ENCODE results near the gene PRSS58.

Gene PRSS58

GRCh38 chr7:142279601-142280000, 21.7 kb upstream of the PRSS58 start:
- Histone ChIP-seq H3K27ac (ENCODE audit: low read depth, low read length) (no peak overlapping the region), H3K36me3 (ENCODE audit: control insufficient read depth, low read length) (no peaks in the 10 kb centered on the region), H3K4me3 (ENCODE audit: low read length) (no peak overlapping the region), H3K79me2 (ENCODE audit: control insufficient read depth, low read length) (no peaks in the 10 kb centered on the region), H3F3A (ENCODE audit: control insufficient read depth, insufficient read depth) (no peaks in the 10 kb centered on the region), H3K9me2 (replicated peaks; ENCODE audit: control insufficient read depth, low read length) (no peaks in the 10 kb centered on the region), H4K20me1 (ENCODE audit: control insufficient read depth, insufficient read depth, low read depth, low read length) (no peaks in the 10 kb centered on the region), H3K4me2 (ENCODE audit: low read length) (no peak overlapping the region), H3K9me3 (ENCODE audit: control insufficient read depth, insufficient read depth, low read length) (no peaks in the 10 kb centered on the region), H3K27me3 (ENCODE audit: control insufficient read depth, low read length) (peaks cover 9% of the 10 kb centered on the region), H3K4me1 (ENCODE audit: control insufficient read depth, low read length) (no peaks in the 10 kb centered on the region)
- TF ChIP-seq CTCF (IDR thresholded peaks at IDR 0.05; ENCODE audit: low read depth, low read length, poor library complexity, severe bottlenecking) (no peak), EZH2phosphoT487 (IDR thresholded peaks at IDR 0.05; ENCODE audit: borderline replicate concordance, low read length) (no peak)

DNA sequence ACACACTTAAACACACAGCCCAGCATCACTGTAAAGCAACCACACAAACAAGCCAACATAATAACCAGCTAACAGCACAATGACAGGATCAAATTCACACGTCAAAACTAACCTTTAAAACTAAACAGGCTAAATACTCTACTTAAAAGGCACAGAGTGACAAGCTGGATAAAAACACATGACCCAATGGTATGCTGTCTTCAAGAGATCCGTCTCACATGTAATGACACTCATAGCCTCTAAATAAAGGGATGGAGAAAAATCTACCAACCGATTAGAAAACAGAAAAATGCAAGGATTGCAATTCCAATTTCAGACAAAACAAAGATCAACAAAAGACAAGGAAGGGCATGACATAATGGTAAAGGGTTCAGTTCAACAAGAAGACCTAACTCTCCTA, 17.2 kb upstream of the PRSS58 start:
- H3K9me3 ChIP-seq (ENCODE audit: control insufficient read depth, insufficient read depth, low read length), result no peaks in the 10 kb centered on the region
- no peak overlapping the region for H3K4me2 ChIP-seq (ENCODE audit: low read length)
- H3K4me3 ChIP-seq (ENCODE audit: low read length), result no peak overlapping the region

DNA sequence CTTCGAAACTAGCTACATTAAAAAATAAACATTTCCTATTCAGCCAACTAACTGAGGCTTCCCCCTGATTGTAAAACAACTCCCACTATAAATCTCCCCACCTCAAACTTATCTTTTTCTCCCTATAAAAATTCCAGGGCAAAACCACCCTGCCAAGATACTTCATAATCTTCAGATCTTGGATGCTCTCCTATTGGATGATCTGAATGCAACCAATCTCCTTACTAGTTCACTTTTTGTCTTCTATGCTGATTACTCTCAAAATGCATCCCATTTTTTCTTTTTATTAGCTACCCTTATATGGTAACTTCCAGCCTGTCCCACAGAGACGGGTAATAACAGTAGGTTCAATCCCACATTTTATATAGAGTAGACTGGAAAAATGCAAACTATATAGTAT, 15.0 kb upstream of the PRSS58 start:
- Histone ChIP-seq H3K4me1 (ENCODE audit: control insufficient read depth, low read length) (no peaks in the 10 kb centered on the region), H3K9me3 (ENCODE audit: control insufficient read depth, insufficient read depth, low read length) (no peaks in the 10 kb centered on the region), H3K4me2 (ENCODE audit: low read length) (no peak overlapping the region), H3K79me2 (ENCODE audit: control insufficient read depth, low read length) (no peaks in the 10 kb centered on the region), H3K27ac (ENCODE audit: low read depth, low read length) (no peak overlapping the region), H4K20me1 (ENCODE audit: control insufficient read depth, insufficient read depth, low read depth, low read length) (no peaks in the 10 kb centered on the region), H3K36me3 (ENCODE audit: control insufficient read depth, low read length) (no peaks in the 10 kb centered on the region), H3K9me2 (replicated peaks; ENCODE audit: control insufficient read depth, low read length) (no peaks in the 10 kb centered on the region), H3F3A (ENCODE audit: control insufficient read depth, insufficient read depth) (no peaks in the 10 kb centered on the region), H3K27me3 (ENCODE audit: control insufficient read depth, low read length) (no peaks in the 10 kb centered on the region), H3K4me3 (ENCODE audit: low read length) (no peak overlapping the region)
- TF ChIP-seq EZH2phosphoT487 (IDR thresholded peaks at IDR 0.05; ENCODE audit: borderline replicate concordance, low read length), result no peak
- TF ChIP-seq CTCF (IDR thresholded peaks at IDR 0.05; ENCODE audit: low read depth, low read length, poor library complexity, severe bottlenecking), result no peak

More for the DNA sequence above, 17.2 kb upstream of the PRSS58 start:
- no peak for TF ChIP-seq EZH2phosphoT487 (IDR thresholded peaks at IDR 0.05; ENCODE audit: borderline replicate concordance, low read length)
- TF ChIP-seq CTCF (IDR thresholded peaks at IDR 0.05; ENCODE audit: low read depth, low read length, poor library complexity, severe bottlenecking), result no peak
- Histone ChIP-seq H4K20me1 (ENCODE audit: control insufficient read depth, insufficient read depth, low read depth, low read length) (no peaks in the 10 kb centered on the region), H3K79me2 (ENCODE audit: control insufficient read depth, low read length) (no peaks in the 10 kb centered on the region), H3K27ac (ENCODE audit: low read depth, low read length) (no peak overlapping the region), H3K9me2 (replicated peaks; ENCODE audit: control insufficient read depth, low read length) (no peaks in the 10 kb centered on the region), H3K36me3 (ENCODE audit: control insufficient read depth, low read length) (no peaks in the 10 kb centered on the region), H3F3A (ENCODE audit: control insufficient read depth, insufficient read depth) (no peaks in the 10 kb centered on the region), H3K4me1 (ENCODE audit: control insufficient read depth, low read length) (no peaks in the 10 kb centered on the region), H3K27me3 (ENCODE audit: control insufficient read depth, low read length) (peaks cover 2% of the 10 kb centered on the region; the same call in 1 of the 2 replicates)
